ENCODE measurements around the gene TTC21A. TPM values are rescaled to one million over a fixed set of nuclear protein-coding genes. Genes with fewer than 3 reads are reported as not detected.
A peak's percentile ranks its signal among the peaks of the same experiment; 100 is the strongest.
"Not testable (repeated sequence)": the region's sequence is repeated elsewhere in the genome, so short reads cannot be mapped to it uniquely, and the experiment has no call there.

TTC21A gene, protein sequence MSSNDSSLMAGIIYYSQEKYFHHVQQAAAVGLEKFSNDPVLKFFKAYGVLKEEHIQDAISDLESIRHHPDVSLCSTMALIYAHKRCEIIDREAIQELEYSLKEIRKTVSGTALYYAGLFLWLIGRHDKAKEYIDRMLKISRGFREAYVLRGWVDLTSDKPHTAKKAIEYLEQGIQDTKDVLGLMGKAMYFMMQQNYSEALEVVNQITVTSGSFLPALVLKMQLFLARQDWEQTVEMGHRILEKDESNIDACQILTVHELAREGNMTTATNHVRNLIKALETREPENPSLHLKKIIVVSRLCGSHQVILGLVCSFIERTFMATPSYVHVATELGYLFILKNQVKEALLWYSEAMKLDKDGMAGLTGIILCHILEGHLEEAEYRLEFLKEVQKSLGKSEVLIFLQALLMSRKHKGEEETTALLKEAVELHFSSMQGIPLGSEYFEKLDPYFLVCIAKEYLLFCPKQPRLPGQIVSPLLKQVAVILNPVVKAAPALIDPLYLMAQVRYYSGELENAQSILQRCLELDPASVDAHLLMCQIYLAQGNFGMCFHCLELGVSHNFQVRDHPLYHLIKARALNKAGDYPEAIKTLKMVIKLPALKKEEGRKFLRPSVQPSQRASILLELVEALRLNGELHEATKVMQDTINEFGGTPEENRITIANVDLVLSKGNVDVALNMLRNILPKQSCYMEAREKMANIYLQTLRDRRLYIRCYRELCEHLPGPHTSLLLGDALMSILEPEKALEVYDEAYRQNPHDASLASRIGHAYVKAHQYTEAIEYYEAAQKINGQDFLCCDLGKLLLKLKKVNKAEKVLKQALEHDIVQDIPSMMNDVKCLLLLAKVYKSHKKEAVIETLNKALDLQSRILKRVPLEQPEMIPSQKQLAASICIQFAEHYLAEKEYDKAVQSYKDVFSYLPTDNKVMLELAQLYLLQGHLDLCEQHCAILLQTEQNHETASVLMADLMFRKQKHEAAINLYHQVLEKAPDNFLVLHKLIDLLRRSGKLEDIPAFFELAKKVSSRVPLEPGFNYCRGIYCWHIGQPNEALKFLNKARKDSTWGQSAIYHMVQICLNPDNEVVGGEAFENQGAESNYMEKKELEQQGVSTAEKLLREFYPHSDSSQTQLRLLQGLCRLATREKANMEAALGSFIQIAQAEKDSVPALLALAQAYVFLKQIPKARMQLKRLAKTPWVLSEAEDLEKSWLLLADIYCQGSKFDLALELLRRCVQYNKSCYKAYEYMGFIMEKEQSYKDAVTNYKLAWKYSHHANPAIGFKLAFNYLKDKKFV (N-terminal part only)
- 4.5 to 8.1 TPM (median 6.2 TPM) in 3 replicates for total RNA-seq
- long read RNA-seq, partial matches to known transcripts = 0 of 4 reads
- long read RNA-seq, other reads (novel, unspliced or antisense) = 3 of 4 reads

GRCh38 chr3:39107388-39108199, at the start of gene TTC21A, which contains the start of gene GORASP1:
TTC21A (plus strand) TSS chr3:39107680; CDS start chr3:39107838, 158 bp downstream.
GORASP1 (minus strand) TSS chr3:39107627; CDS start chr3:39107541, 86 bp downstream.
- Mint-ChIP-seq H3K27ac (ENCODE audit: unreplicated experiment) (peak within 1 kb of the TSS; percentile 97), H3K36me3 (ENCODE audit: low read depth) (peaks cover under 1% of the 10 kb centered on the region), H3K9me3 (ENCODE audit: low read depth) (no peaks in the 10 kb centered on the region), H3K4me3 (ENCODE audit: unreplicated experiment) (peak within 1 kb of the TSS; percentile 98), H3K27me3 (ENCODE audit: low read depth) (no peaks in the 10 kb centered on the region), H3K4me1 (ENCODE audit: low read depth) (peaks cover 49% of the 10 kb centered on the region)
- no peak for DNase-seq (ENCODE audit: low spot score)
- TF ChIP-seq, protein P1, sequence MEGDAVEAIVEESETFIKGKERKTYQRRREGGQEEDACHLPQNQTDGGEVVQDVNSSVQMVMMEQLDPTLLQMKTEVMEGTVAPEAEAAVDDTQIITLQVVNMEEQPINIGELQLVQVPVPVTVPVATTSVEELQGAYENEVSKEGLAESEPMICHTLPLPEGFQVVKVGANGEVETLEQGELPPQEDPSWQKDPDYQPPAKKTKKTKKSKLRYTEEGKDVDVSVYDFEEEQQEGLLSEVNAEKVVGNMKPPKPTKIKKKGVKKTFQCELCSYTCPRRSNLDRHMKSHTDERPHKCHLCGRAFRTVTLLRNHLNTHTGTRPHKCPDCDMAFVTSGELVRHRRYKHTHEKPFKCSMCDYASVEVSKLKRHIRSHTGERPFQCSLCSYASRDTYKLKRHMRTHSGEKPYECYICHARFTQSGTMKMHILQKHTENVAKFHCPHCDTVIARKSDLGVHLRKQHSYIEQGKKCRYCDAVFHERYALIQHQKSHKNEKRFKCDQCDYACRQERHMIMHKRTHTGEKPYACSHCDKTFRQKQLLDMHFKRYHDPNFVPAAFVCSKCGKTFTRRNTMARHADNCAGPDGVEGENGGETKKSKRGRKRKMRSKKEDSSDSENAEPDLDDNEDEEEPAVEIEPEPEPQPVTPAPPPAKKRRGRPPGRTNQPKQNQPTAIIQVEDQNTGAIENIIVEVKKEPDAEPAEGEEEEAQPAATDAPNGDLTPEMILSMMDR (IDR thresholded peaks at IDR 0.05) = peak; percentile 8

DNA sequence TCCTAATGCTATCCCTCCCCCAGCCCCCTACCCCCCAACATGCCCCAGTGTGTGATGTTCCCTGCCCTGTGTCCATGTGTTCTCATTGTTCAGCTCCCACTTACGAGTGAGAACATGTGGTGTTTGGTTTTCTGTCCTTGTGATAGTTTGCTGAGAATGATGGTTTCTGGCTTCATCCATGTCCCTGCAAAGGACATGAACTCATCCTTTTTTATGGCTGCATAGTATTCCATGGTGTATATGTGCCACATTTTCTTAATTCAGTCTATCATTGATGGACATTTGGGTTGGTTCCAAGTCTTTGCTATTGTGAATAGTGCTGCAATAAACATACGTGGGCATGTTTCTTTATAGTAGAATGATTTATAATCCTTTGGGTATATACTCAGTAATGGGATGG, 46.3 kb upstream of the TTC21A start:
- H3K9me3 Mint-ChIP-seq (ENCODE audit: low read depth); H3K36me3 Mint-ChIP-seq (ENCODE audit: low read depth); DNase-seq (ENCODE audit: low spot score); H3K27me3 Mint-ChIP-seq (ENCODE audit: low read depth); H3K27ac Mint-ChIP-seq (ENCODE audit: unreplicated experiment); H3K4me3 Mint-ChIP-seq (ENCODE audit: unreplicated experiment): not testable (repeated sequence)
- H3K4me1 Mint-ChIP-seq (ENCODE audit: low read depth) = peaks cover 31% of the 10 kb centered on the region

GRCh38 chr3:39062180-39062579, 45.3 kb upstream of the TTC21A start:
- TF ChIP-seq, protein P1 (IDR thresholded peaks at IDR 0.05) = no peak
- DNase-seq (ENCODE audit: low spot score) = no peak
- peaks cover 28% of the 10 kb centered on the region for H3K4me1 Mint-ChIP-seq (ENCODE audit: low read depth)
- no peaks in the 10 kb centered on the region for H3K36me3 Mint-ChIP-seq (ENCODE audit: low read depth)
- H3K4me3 Mint-ChIP-seq (ENCODE audit: unreplicated experiment) = no peak overlapping the region
- no peaks in the 10 kb centered on the region for H3K9me3 Mint-ChIP-seq (ENCODE audit: low read depth)
- no peaks in the 10 kb centered on the region for H3K27me3 Mint-ChIP-seq (ENCODE audit: low read depth)
- no peak overlapping the region for H3K27ac Mint-ChIP-seq (ENCODE audit: unreplicated experiment)

GRCh38 chr3:39063143-39063542, 44.3 kb upstream of the TTC21A start:
- H3K4me3 Mint-ChIP-seq (ENCODE audit: unreplicated experiment) = no peak overlapping the region
- TF ChIP-seq, protein P1 (IDR thresholded peaks at IDR 0.05) = no peak
- no peak overlapping the region for H3K27ac Mint-ChIP-seq (ENCODE audit: unreplicated experiment)
- H3K27me3 Mint-ChIP-seq (ENCODE audit: low read depth) = no peaks in the 10 kb centered on the region
- peaks cover 28% of the 10 kb centered on the region for H3K4me1 Mint-ChIP-seq (ENCODE audit: low read depth)
- no peak for DNase-seq (ENCODE audit: low spot score)
- no peaks in the 10 kb centered on the region for H3K36me3 Mint-ChIP-seq (ENCODE audit: low read depth)
- H3K9me3 Mint-ChIP-seq (ENCODE audit: low read depth) = no peaks in the 10 kb centered on the region

GRCh38 chr3:39064646-39065045, 42.8 kb upstream of the TTC21A start:
- TF ChIP-seq, protein P1 (IDR thresholded peaks at IDR 0.05) = no peak
- no peaks in the 10 kb centered on the region for H3K9me3 Mint-ChIP-seq (ENCODE audit: low read depth)
- peak overlapping the region; percentile 60 for H3K27ac Mint-ChIP-seq (ENCODE audit: unreplicated experiment)
- peaks cover 24% of the 10 kb centered on the region for H3K4me1 Mint-ChIP-seq (ENCODE audit: low read depth)
- no peaks in the 10 kb centered on the region for H3K36me3 Mint-ChIP-seq (ENCODE audit: low read depth)
- H3K4me3 Mint-ChIP-seq (ENCODE audit: unreplicated experiment) = no peak overlapping the region
- no peaks in the 10 kb centered on the region for H3K27me3 Mint-ChIP-seq (ENCODE audit: low read depth)
- no peak for DNase-seq (ENCODE audit: low spot score)
